ENCODE results near the gene OR2B2. TPM values are rescaled to one million over a fixed set of nuclear protein-coding genes. Genes with fewer than 3 reads are reported as not detected.

OR2B2 gene
- total RNA-seq, 3 donors from 2014 or later: not detected

DNA sequence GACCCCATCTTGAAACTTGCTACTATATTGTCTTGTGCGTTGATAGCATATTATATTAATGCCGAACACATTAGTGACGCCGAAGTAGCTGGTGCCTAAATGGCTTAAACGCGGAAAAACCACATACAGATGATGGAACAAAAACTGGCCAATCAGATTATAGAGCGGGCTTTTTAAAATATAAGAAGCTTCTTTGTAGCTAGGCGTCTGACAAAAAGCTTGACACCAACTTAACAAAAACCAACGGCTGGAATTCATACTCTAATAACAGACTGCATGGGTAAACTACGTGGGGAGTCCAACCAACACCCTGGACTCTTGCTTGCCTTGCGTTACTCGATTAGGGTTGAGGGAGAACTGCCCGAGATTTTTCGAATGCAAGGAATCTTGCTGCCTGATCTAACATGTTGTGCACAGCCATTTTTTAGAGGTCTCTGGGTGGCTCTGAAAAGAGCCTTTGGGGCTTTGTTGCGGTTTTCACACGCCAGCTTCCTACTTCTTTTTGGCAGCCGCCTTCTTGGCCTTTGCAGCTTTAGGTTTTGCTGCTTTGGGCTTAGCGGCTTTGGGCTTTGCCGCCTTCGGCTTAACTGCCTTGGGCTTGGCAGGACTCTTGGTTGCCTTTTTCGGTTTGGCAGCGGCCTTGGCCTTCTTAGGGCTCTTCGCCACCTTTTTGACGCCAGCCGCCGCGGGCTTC, 45.7 kb downstream of the OR2B2 start:
- peak; percentile 3 to 15 for ATAC-seq
- no peaks in the 10 kb centered on the region for H3K9me3 Mint-ChIP-seq
- DNase-seq: no peak
- H3K4me3 Mint-ChIP-seq: peak overlapping the region; percentile 97
- peaks cover 40% of the 10 kb centered on the region for H3K4me1 Mint-ChIP-seq (ENCODE audit: low read depth)
- no peaks in the 10 kb centered on the region for H3K27me3 Mint-ChIP-seq (ENCODE audit: low read depth)
- no peaks in the 10 kb centered on the region for H3K36me3 Mint-ChIP-seq (ENCODE audit: insufficient read depth)

DNA sequence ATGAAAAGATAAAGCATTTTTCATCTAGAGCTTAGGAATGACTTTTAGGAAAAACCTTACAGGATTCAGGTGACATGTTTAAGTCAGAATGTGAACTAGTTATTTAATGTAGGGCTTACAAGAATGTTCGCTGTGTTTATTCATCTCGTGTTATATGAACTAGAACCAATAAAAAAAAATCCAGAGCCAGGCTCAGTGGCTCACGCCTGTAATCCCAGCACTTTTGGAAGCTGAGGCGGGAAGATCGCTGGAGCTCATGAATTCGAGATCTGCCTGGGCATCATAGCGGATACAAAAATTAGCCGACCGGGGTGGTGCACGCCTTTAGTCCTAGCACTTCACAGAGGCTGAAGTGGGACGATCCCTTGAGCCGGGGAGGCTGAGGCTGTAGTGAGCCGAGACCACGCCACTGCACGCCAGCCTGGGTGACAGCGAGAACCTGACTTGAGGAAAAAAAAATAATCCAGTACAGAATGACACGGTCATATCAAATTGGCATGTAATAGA, 46.3 kb downstream of the OR2B2 start:
- H3K4me3 Mint-ChIP-seq: peak overlapping the region; percentile 97
- no peaks in the 10 kb centered on the region for H3K36me3 Mint-ChIP-seq (ENCODE audit: insufficient read depth)
- ATAC-seq (peak in 1 of 2 donors; percentile 1), DNase-seq (no peak)
- H3K9me3 Mint-ChIP-seq: no peaks in the 10 kb centered on the region
- H3K4me1 Mint-ChIP-seq (ENCODE audit: low read depth): peaks cover 34% of the 10 kb centered on the region
- no peaks in the 10 kb centered on the region for H3K27me3 Mint-ChIP-seq (ENCODE audit: low read depth)

DNA sequence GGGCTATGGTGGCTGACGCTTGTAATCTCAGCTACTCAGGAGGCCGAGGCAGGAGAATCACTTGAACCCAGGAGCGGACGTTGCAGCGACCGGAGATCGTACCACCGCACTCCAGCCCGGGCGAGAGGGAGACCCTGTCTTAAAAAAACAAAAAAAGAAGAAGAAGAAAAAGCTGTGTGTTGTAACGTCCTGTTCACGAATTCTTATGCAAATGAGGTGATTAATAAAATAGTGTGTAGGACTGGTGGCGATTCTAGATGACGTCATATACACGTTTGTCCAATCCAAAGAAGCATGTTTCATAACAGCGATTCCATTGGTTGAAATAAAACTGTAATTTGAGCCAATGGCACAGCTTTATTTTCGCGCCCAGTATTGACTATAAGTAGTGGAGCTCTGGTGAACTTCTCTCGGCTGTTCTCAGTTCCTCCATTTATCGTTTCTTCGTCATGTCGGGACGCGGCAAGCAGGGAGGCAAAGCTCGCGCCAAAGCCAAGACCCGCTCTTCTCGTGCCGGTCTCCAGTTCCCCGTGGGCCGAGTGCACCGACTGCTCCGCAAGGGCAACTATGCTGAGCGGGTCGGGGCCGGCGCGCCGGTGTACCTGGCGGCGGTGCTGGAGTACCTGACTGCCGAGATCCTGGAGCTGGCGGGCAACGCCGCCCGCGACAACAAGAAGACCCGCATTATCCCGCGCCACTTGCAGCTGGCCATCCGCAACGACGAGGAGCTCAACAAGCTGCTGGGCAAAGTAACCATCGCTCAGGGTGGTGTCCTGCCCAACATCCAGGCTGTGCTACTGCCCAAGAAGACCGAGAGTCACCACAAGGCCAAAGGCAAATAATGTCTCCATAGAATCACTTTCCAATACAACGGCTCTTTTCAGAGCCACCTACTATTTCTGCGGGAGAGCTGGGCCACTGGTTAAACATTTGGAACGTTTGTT, 47.0 kb downstream of the OR2B2 start:
- DNase-seq: peak; percentile 30
- Mint-ChIP-seq H3K9me3 (no peaks in the 10 kb centered on the region), H3K4me3 (peak overlapping the region; percentile 97), H3K4me1 (ENCODE audit: low read depth) (peaks cover 32% of the 10 kb centered on the region), H3K27me3 (ENCODE audit: low read depth) (no peaks in the 10 kb centered on the region), H3K36me3 (ENCODE audit: insufficient read depth) (no peaks in the 10 kb centered on the region)
- ATAC-seq: peak; percentile 84 to 87

DNA sequence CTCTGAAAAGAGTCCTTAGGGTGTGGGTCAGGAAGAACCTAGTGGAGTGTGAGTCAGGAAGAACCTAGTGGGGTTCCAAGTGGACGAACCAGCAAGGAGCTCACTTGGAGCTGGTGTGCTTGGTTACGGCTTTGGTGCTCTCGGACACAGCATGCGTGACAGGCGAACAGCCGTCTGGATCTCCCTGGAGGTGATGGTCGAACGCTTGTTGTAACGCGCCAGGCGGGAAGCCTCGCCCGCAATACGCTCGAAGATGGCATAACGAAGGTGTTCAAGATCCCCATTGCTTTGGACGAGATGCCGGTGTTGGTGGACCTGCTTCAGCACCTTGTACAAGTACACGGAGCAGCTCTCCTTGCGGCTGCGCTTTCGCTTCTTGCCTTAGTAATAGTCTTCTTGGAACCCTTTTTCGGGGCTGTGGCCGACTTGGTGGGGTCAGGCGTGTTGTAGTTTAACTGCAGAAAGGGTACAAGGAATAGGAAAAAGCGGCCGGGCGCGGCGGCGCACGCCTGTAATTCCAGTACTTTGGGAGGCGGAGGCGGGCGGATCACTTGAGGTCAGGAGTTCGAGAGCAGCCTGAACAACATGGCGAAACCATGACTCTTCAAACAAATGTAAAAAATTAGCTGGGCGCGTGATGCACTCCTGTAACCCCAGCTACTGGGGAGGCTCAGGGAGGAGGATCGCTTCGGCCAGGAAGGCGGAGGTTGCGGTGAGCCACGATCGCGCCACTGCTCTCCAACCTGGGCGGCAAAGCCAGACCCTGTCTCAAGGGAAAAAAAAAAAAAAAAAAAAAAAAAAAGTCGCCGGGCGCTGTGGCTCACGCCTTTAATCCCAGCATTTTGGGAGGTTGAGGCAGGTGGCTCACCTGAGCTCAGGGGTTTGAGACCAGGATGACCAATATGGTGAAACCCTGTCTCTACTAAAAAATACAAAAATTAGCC, 48.0 kb downstream of the OR2B2 start:
- no peaks in the 10 kb centered on the region for H3K36me3 Mint-ChIP-seq (ENCODE audit: insufficient read depth)
- DNase-seq: no peak
- H3K9me3 Mint-ChIP-seq: no peaks in the 10 kb centered on the region

DNA sequence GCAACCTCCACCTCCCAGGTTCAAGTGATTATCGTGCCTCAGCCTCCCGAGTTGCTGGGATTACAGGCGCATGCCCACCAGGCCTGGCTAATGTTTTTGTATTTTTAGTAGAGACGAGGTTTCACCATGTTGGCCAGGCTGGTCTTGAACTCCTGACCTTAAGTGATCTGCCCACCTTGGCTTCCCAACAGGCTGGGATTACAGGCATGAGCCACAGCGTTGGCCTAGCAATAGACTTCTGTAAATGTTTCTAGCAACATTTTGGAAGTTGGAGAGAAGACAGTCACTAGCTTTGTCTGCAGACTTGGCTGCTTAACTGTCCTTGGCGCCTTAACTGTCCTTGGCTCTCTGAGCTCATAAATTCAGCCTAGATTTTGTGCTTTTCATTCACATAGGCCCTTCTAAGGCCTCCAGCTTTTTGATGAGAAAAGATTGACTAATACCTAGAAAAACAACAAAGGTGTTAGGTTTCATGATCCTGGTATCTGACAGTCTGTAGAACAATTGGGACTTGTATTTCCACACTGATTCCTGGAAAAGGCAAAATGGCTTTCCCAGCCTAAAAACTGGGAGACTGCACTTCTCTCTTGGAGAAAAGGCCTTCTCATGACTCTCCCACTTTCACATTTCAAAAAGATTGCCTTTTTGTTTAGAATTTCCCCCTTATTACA, 49.7 kb downstream of the OR2B2 start:
- Mint-ChIP-seq H3K4me1 (ENCODE audit: low read depth) (peaks cover 28% of the 10 kb centered on the region), H3K36me3 (ENCODE audit: insufficient read depth) (no peaks in the 10 kb centered on the region), H3K9me3 (no peaks in the 10 kb centered on the region), H3K4me3 (no peak overlapping the region), H3K27me3 (ENCODE audit: low read depth) (no peaks in the 10 kb centered on the region)
- DNase-seq: no peak
- no peak for ATAC-seq

More for the DNA sequence above, 48.0 kb downstream of the OR2B2 start:
- no peak for ATAC-seq
- Mint-ChIP-seq H3K4me3 (peak overlapping the region; percentile 97), H3K27me3 (ENCODE audit: low read depth) (no peaks in the 10 kb centered on the region), H3K4me1 (ENCODE audit: low read depth) (peaks cover 32% of the 10 kb centered on the region)

DNA sequence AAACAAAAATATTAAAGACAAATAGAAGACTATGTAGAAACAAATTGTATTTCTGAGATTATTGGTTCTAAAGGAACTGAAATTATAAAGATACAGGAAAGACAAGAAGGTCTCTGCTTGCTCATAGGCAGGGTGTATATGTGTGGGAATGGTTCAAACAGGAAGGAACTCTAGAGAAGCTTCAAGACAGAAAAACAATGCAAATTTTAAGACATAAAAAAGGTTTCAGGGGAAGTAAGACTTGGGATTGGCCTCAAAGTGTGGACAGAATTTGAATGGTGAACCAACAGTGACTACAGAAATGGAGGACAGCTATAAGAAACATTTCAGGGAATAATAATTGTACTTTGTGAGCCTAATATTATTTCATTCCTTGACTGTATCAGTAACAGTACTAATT, 50.3 kb downstream of the OR2B2 start:
- Mint-ChIP-seq H3K27me3 (ENCODE audit: low read depth) (no peaks in the 10 kb centered on the region), H3K9me3 (no peaks in the 10 kb centered on the region), H3K4me1 (ENCODE audit: low read depth) (peaks cover 22% of the 10 kb centered on the region), H3K4me3 (no peak overlapping the region), H3K36me3 (ENCODE audit: insufficient read depth) (no peaks in the 10 kb centered on the region)
- DNase-seq: no peak
- ATAC-seq: no peak

DNA sequence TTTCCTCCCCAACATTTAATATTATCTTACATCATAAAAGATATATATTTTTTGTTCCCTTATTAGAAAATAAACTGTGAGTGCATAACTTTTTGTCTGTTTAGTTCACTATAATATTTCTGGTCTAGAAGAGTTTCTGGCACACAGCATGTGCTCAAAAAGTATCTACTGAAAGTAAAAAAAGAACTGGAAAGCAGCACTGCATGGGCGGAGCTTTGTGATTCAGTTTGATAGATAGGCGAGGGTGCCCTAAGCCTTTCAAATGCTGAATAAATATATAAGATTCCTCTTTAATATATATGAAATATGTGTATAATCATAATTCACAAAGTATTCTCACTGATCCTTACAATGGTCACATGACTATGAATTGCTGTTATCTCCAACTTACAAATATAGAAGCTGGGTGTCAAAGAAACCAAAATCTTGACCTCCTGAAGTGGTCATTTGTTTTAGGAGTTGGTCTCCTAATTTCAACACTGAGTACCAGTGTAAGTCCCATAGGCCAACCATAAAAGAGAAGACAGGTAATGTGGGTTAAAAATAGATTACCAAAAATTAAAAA, 50.8 kb downstream of the OR2B2 start:
- ATAC-seq: no peak
- H3K4me3 Mint-ChIP-seq: no peak overlapping the region
- no peaks in the 10 kb centered on the region for H3K27me3 Mint-ChIP-seq (ENCODE audit: low read depth)

More for the DNA sequence above, 50.8 kb downstream of the OR2B2 start:
- DNase-seq: no peak
- peaks cover 17% of the 10 kb centered on the region for H3K4me1 Mint-ChIP-seq (ENCODE audit: low read depth)
- no peaks in the 10 kb centered on the region for H3K9me3 Mint-ChIP-seq
- H3K36me3 Mint-ChIP-seq (ENCODE audit: insufficient read depth): no peaks in the 10 kb centered on the region

Other genes with a start within 250 kb of the OR2B2 start
- gene OR2B6, start 44.8 kb upstream of the OR2B2 start, total RNA-seq: not detected
- gene ZNF165, start 168.2 kb upstream of the OR2B2 start, total RNA-seq: 1 to 10 TPM; 2.0 to 2.1 (median 2.0) TPM
- gene ZSCAN16, start 212.2 kb upstream of the OR2B2 start, total RNA-seq: 1 to 10 TPM; 3.8 to 4.7 (median 3.9) TPM
- gene ZKSCAN8, start 229.5 kb upstream of the OR2B2 start, total RNA-seq: 10 to 100 TPM; 10.0 to 12.4 (median 11.4) TPM

Measured in activated T-cell treated with anti-CD3 and anti-CD28 coated beads, Interleukin-2, amount 50 U/mL, for 4 hours (primary cell).